A549 (cell line): ENCODE data around the gene KRT16. TPM values are rescaled to one million over a fixed set of nuclear protein-coding genes. Genes with fewer than 3 reads are reported as not detected.
"Not testable (repeated sequence)": the region's sequence is repeated elsewhere in the genome, so short reads cannot be mapped to it uniquely, and the experiment has no call there.

ENCODE experiments used
- ATAC-seq, 2 experiments: fragments of 200-7000 bp in 1 of 2; fragments of >200 bp in 1 of 2; cut with Nextera tagmentation in 1 of 2; cut with Tn5 transposase in 1 of 2; 3 replicates each; pipeline versions ENCODE4 v1.8.0 to v1.9.1; 2018 to 2020; ENCODE audit warnings: mild to moderate bottlenecking in 1 of 2, moderate library complexity in 1 of 2
- CTCF ChIA-PET: fragments of 300-600 bp; sonication (Branson Sonifier 250); formaldehyde crosslinking; extraction: SDS; loops from one replicate; lab custom pipeline; 2021; ENCODE audit warnings: antibody characterized with exemption, inconsistent platforms; lab: Yijun Ruan, JAX
- POLR2A ChIA-PET: fragments of 350-600 bp; formaldehyde crosslinking; extraction: SDS; loops from one replicate; lab custom pipeline; 2021; ENCODE audit warnings: antibody characterized with exemption, inconsistent platforms; lab: Yijun Ruan, JAX
- DNase-seq, 2 experiments: peaks; one replicate each; pipeline versions ENCODE4 v3.0.0 to v3.0.0-alpha.2; 2011 to 2016; ENCODE audit warnings: low read depth in 1 of 2, low spot score in 1 of 2
- FAIRE-seq: peaks from 2 replicates; lab custom pipeline; 2011; peaks lifted over from hg19 to GRCh38; lab: Jason Lieb, UNC
- H3K27ac ChIP-seq, 2 experiments: fragments of >200 bp; sonication (Bioruptor Twin); formaldehyde crosslinking; 3 replicates each; pipeline ENCODE4 v1.5.1; 2016 to 2017
- H3K4me1 ChIP-seq: fragments of >200 bp; sonication (Bioruptor Twin); formaldehyde crosslinking; 3 replicates; pipeline ENCODE4 v1.6.1; 2016
- H3K4me2 ChIP-seq: fragments of >200 bp; sonication (Bioruptor Twin); formaldehyde crosslinking; 3 replicates; pipeline ENCODE4 v1.6.1; 2016
- H3K4me3 ChIP-seq: fragments of >200 bp; sonication (Bioruptor Twin); formaldehyde crosslinking; 3 replicates; pipeline ENCODE4 v1.5.1; 2016
- H3K9me3 ChIP-seq: fragments of >200 bp; sonication (Bioruptor Twin); formaldehyde crosslinking; 3 replicates; pipeline ENCODE4 v1.6.1; 2016
- CBX2 ChIP-seq: fragments of 200-600 bp; sonication (generic); IDR thresholded peaks from 2 replicates; pipeline ENCODE4 v1.6.1; 2016; ENCODE audit warnings: low read depth, mild to moderate bottlenecking, borderline replicate concordance
- E2F6 ChIP-seq: IDR thresholded peaks from 2 replicates; pipeline ENCODE4 v1.6.1; 2012; ENCODE audit warnings: low read depth, borderline replicate concordance
- EHF ChIP-seq: fragments of 250-450 bp; sonication (Bioruptor Pico); IDR thresholded peaks from 2 replicates; pipeline ENCODE4 v1.5.0; 2020; ENCODE audit warnings: mild to moderate bottlenecking
- EHMT2 ChIP-seq: fragments of 200-600 bp; sonication (generic); IDR thresholded peaks from 2 replicates; pipeline ENCODE4 v1.6.1; 2016; ENCODE audit warnings: antibody characterized with exemption, low read depth, mild to moderate bottlenecking, moderate library complexity
- EP300 ChIP-seq, 2 experiments: fragments of >200 bp; sonication (Bioruptor Twin); formaldehyde crosslinking; IDR thresholded peaks; 2 replicates in 1 of 2; 3 replicates in 1 of 2; pipeline ENCODE4 v1.6.1; 2016 to 2017
- ESRRA ChIP-seq: fragments of 150-350 bp; IDR thresholded peaks from 2 replicates; pipeline ENCODE4 v1.6.1; 2014; ENCODE audit warnings: mild to moderate bottlenecking, low read length, borderline replicate concordance
- FOSB ChIP-seq: fragments of 250-450 bp; sonication (Bioruptor Pico); IDR thresholded peaks from 2 replicates; pipeline ENCODE4 v1.5.0; 2020; ENCODE audit warnings: mild to moderate bottlenecking, moderate library complexity
- FOXS1 ChIP-seq: fragments of 250-450 bp; sonication (Bioruptor Pico); IDR thresholded peaks from 2 replicates; pipeline ENCODE4 v1.5.0; 2020; ENCODE audit warnings: mild to moderate bottlenecking, moderate library complexity
- HEYL ChIP-seq: fragments of 250-450 bp; sonication (Bioruptor Pico); IDR thresholded peaks from 2 replicates; pipeline ENCODE4 v1.8.0; 2021; ENCODE audit warnings: mild to moderate bottlenecking, moderate library complexity
- HMGXB4 ChIP-seq: fragments of 250-450 bp; sonication (Bioruptor Pico); IDR thresholded peaks from 2 replicates; pipeline ENCODE4 v1.5.0; 2021; ENCODE audit warnings: mild to moderate bottlenecking, moderate library complexity, borderline replicate concordance
- HOXA7 ChIP-seq: fragments of 250-450 bp; sonication (Bioruptor Pico); IDR thresholded peaks from 2 replicates; pipeline ENCODE4 v1.5.0; 2020; ENCODE audit warnings: mild to moderate bottlenecking, moderate library complexity
- HOXB5 ChIP-seq: fragments of 250-450 bp; sonication (Bioruptor Pico); IDR thresholded peaks from 2 replicates; pipeline ENCODE4 v1.5.0; 2020; ENCODE audit warnings: mild to moderate bottlenecking, moderate library complexity
- KDM1A ChIP-seq: fragments of 200-600 bp; sonication (generic); IDR thresholded peaks from 2 replicates; pipeline ENCODE4 v1.6.1; 2016; ENCODE audit warnings: low read depth, mild to moderate bottlenecking
- KDM5A ChIP-seq: fragments of 200-600 bp; sonication (generic); IDR thresholded peaks from 2 replicates; pipeline ENCODE4 v1.6.1; 2016; ENCODE audit warnings: antibody characterized with exemption, mild to moderate bottlenecking
- MAX ChIP-seq: IDR thresholded peaks from 2 replicates; pipeline ENCODE4 v1.6.1; 2012
- NR3C1 ChIP-seq: fragments of >200 bp; sonication (Bioruptor Twin); formaldehyde crosslinking; IDR thresholded peaks from 3 replicates; pipeline ENCODE4 v1.6.1; 2017
- PHF8 ChIP-seq: fragments of 200-600 bp; sonication (generic); IDR thresholded peaks from 2 replicates; pipeline ENCODE4 v1.6.1; 2016; ENCODE audit warnings: low read depth, mild to moderate bottlenecking, antibody characterized with exemption, moderate library complexity, borderline replicate concordance
- POLR2AphosphoS2 ChIP-seq: conservative IDR thresholded peaks from 2 replicates; pipeline ENCODE4 v1.6.1; 2012; ENCODE audit warnings: low read length, improper control_type of control experiment, inconsistent platforms
- REST ChIP-seq: fragments of 200-600 bp; sonication (generic); IDR thresholded peaks from 2 replicates; pipeline ENCODE4 v1.6.1; 2016; ENCODE audit warnings: antibody characterized with exemption, mild to moderate bottlenecking, moderate library complexity
- RFX5 ChIP-seq: fragments of 450-650 bp; IDR thresholded peaks from 2 replicates; pipeline ENCODE4 v1.7.1; 2014; ENCODE audit warnings: antibody characterized with exemption, mild to moderate bottlenecking, moderate library complexity
- SREBF2 ChIP-seq: fragments of 450-650 bp; IDR thresholded peaks from 2 replicates; pipeline ENCODE4 v1.6.1; 2014; ENCODE audit warnings: mild to moderate bottlenecking, moderate library complexity
- TFCP2L1 ChIP-seq: fragments of 250-450 bp; sonication (Bioruptor Pico); IDR thresholded peaks from 2 replicates; pipeline ENCODE4 v1.5.0; 2021; ENCODE audit warnings: mild to moderate bottlenecking
- ZC3H11A ChIP-seq: fragments of 450-650 bp; IDR thresholded peaks from 2 replicates; pipeline ENCODE4 v1.6.1; 2014; ENCODE audit warnings: antibody characterized with exemption, mild to moderate bottlenecking
- ZFP36 ChIP-seq: fragments of 450-650 bp; IDR thresholded peaks from 2 replicates; pipeline ENCODE4 v1.6.1; 2014; ENCODE audit warnings: borderline replicate concordance; ENCODE audit not compliant: partially characterized antibody
- ZNF302 ChIP-seq: fragments of 250-450 bp; sonication (Bioruptor Pico); IDR thresholded peaks from 2 replicates; pipeline ENCODE4 v1.9.0; 2021; ENCODE audit warnings: inconsistent platforms, mild to moderate bottlenecking, moderate library complexity
- ZSCAN20 ChIP-seq: fragments of 250-450 bp; sonication (Bioruptor Pico); IDR thresholded peaks from 2 replicates; pipeline ENCODE4 v1.8.0; 2022; ENCODE audit warnings: mild to moderate bottlenecking, moderate library complexity
- WGBS: methylation state at CpG from one replicate; pipeline ENCODE4 v1.1.6; 2017; ENCODE audit errors: missing lambda C conversion rate; 5-methylcytosine and 5-hydroxymethylcytosine counted together
- polyA plus RNA-seq, 4 experiments: library from polyadenylated mRNA; depleted of rRNA in 3 of 4; stranded (reverse); fragments of >200 nt; fragmentation: RNase III in 1 of 4; extraction: RNeasy Plus Mini Kit Qiagen cat#74134 plus additional on column Dnase treatment in 1 of 4; gene quantifications; 2 replicates in 3 of 4; 3 replicates in 1 of 4; pipeline ENCODE4 v1.2.3, GENCODE V29; 2011 to 2017

KRT16 gene
- polyA plus RNA-seq, 2 of the 4 experiments (the other 2 are of a cell fraction): 0.28 TPM; not detected in 1

GRCh38 chr17:41615454-41615853 is 2.9 kb upstream of the KRT16 start:
- Histone ChIP-seq H3K27ac (no peak overlapping the region), H3K4me1 (peaks cover 12% of the 10 kb centered on the region), H3K4me2 (no peak overlapping the region), H3K4me3 (no peak overlapping the region), H3K9me3 (no peaks in the 10 kb centered on the region)
- TF ChIP-seq HMGXB4 (CRISPR knock-in tag) (no peak), NR3C1 (no peak), FOSB (no peak), EHF (CRISPR knock-in tag) (no peak), E2F6 (no peak), ZSCAN20 (CRISPR knock-in tag) (no peak), KDM5A (no peak), ZC3H11A (no peak), EHMT2 (no peak), REST (no peak), SREBF2 (no peak), HOXB5 (CRISPR knock-in tag) (no peak)
- FAIRE-seq (no peak), DNase-seq (peak in 1 of 2 experiments; percentile 58), ATAC-seq (no peak)
- 20% methylated on average over 7 of the region's 7 CpGs for WGBS
- ChIA-PET CTCF (interaction anchor here (0.6 to 2.2 kb wide), 7 partner anchors 13 to 1000 kb away, joined by 3 to 9 read pairs (median 4); no protein-coding TSS in a partner anchor), POLR2A (no interaction called here)

- peaks cover 12% of the 10 kb centered on the region for H3K4me1 ChIP-seq
- FAIRE-seq, H3K4me2 ChIP-seq, DNase-seq, H3K27ac ChIP-seq, H3K9me3 ChIP-seq, POLR2A ChIA-PET, H3K4me3 ChIP-seq, ATAC-seq: not testable (repeated sequence)
- 67% methylated on average over 9 of the region's 9 CpGs for WGBS
- CTCF ChIA-PET: interaction anchor here (1.0 to 2.2 kb wide), 5 partner anchors 20 to 999 kb away, joined by 3 to 7 read pairs (median 3); no protein-coding TSS in a partner anchor
Observed at GRCh38 chr17:41614767-41615166, 2.2 kb upstream of the KRT16 start.

- POLR2A ChIA-PET: no interaction called here
- TF ChIP-seq E2F6 (no peak), TFCP2L1 (no peak), FOXS1 (no peak), POLR2AphosphoS2 (no peak), ZNF302 (CRISPR knock-in tag) (no peak), ZFP36 (no peak), RFX5 (no peak), HOXA7 (CRISPR knock-in tag) (no peak), ESRRA (no peak), EP300 (IDR thresholded peaks at IDR 0.05) (no peak), ZC3H11A (no peak), CBX2 (no peak), HEYL (CRISPR knock-in tag) (no peak), PHF8 (no peak), MAX (no peak), FOSB (no peak), KDM1A (no peak)
- no peak for DNase-seq
Observed at GRCh38 chr17:41614098-41614497, 1.5 kb upstream of the KRT16 start.

More at GRCh38 chr17:41614098-41614497, 1.5 kb upstream of the KRT16 start:
- Histone ChIP-seq H3K27ac (0 out of 6 replicates have a peak overlapping the region, but pooled peaks of 1 of the 2 experiments have one; percentile 2), H3K4me3 (no peak overlapping the region), H3K4me2 (no peak overlapping the region), H3K4me1 (peaks cover 12% of the 10 kb centered on the region), H3K9me3 (no peaks in the 10 kb centered on the region)
- CTCF ChIA-PET: interaction anchor here (1.0 to 2.2 kb wide), 5 partner anchors 20 to 999 kb away, joined by 3 to 10 read pairs (median 3); no protein-coding TSS in a partner anchor
- 81% methylated on average over 5 of the region's 5 CpGs for WGBS
- FAIRE-seq (no peak), ATAC-seq (no peak)
